ENCODE measurements around the gene NOL11.
A peak's percentile ranks its signal among the peaks of the same experiment; 100 is the strongest.

Gene NOL11

DNA sequence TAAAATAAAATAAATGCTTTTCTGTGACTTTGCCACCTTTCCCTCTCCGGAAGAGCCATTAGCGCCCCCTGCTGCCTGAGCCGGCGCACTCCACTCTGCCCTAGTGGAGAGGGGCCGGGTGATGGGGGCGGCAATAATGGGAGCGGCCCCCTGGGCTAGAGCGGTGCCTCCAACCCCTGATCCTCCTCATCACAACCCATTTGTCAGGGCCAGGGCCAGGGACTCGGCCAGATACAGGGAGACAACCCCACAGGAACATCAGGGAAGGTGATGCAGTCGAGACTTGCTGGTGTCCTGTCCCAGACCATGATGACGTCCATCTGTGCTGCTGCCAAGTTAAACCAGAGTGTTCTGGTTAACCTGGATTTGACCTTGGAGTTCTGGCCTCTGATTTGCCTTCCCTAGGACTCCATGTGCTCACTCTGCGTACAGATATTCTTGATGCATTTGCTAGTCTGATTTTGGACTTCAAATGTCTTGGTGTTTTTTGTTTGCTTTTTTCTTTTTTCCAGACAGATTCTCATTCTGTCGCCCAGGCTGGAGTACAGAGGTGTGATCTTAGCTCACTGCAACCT lies 61.4 kb downstream of the NOL11 start:
- 45% methylated on average over 13 of the region's 13 CpGs for WGBS

DNA sequence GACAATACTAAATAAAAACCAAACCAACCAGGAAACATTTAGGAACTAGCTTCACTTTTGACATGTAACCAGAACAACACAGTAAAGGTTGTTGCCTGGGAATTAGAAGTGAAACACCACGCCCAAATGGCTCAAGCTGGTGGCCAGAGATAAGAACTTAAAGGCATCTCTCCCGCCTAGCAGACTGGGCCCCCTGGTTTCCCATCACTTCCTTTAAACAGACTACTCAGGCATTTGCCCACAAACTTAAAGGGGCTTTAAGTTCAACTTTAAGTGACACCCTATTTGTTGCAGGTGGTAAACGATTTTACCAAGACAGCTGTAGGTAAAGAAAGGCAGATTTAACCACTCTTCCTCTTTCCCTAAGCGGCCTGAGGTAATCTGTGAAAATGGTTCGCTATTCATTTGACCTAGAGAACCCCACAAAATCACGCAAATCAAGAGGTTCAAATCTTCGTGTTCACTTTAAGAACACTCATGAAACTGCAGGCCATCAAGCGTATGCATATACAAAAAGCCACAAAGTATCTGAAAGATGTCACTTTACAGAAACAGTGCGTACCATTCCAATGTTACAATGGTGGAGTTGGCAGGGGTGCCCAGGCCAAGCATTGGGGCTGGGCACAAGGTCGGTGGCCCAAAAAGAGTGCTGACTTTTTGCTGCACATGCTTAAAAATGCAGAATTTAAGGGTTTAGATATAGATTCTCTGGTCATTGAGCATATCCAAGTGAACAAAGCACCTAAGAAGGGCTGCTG lies 66.8 kb downstream of the NOL11 start:
- H3K9me3 ChIP-seq (ENCODE audit: control insufficient read depth, low read length) = no peaks in the 10 kb centered on the region
- no peak for DNase-seq
- H2BK12ac ChIP-seq (ENCODE audit: low read length in 2 of 2) = no peak overlapping the region
- H3K4me3 ChIP-seq (ENCODE audit: insufficient read depth in 1 of 2, low read depth in 1 of 2, low read length in 2 of 2) = no peak overlapping the region
- H2BK120ac ChIP-seq (ENCODE audit: low read depth, low read length) = no peak overlapping the region
- H3K79me1 ChIP-seq (replicated peaks; ENCODE audit: low read length, poor library complexity, severe bottlenecking) = no peaks in the 10 kb centered on the region
- WGBS = 83% methylated on average over 10 of the region's 10 CpGs
- H2AK5ac ChIP-seq (ENCODE audit: low read length, severe bottlenecking) = no peak overlapping the region
- H2AFZ ChIP-seq (ENCODE audit: low read depth, low read length) = no peak overlapping the region
- H3K4me2 ChIP-seq (ENCODE audit: low read length, poor library complexity, severe bottlenecking) = no peak overlapping the region
- no peak overlapping the region for H3K27ac ChIP-seq (ENCODE audit: low read length, poor library complexity, severe bottlenecking)
- no peak overlapping the region for H2BK5ac ChIP-seq (ENCODE audit: low read depth, low read length, poor library complexity, severe bottlenecking)
- no peaks in the 10 kb centered on the region for H3K4me1 ChIP-seq (ENCODE audit: control insufficient read depth, insufficient read depth, low read depth, low read length)
- H3K14ac ChIP-seq (ENCODE audit: low read length in 2 of 2) = no peak overlapping the region
- peaks cover 0 to 7% of the 10 kb centered on the region in 2 experiments for H3K27me3 ChIP-seq (ENCODE audit: control insufficient read depth in 1 of 2, insufficient read depth in 1 of 2, low read length in 2 of 2)
- no peak overlapping the region for H3K4ac ChIP-seq (ENCODE audit: low read depth in 1 of 2, low read length in 2 of 2)
- no peak overlapping the region for H2BK15ac ChIP-seq (ENCODE audit: low read depth, poor library complexity, severe bottlenecking)
- no peak overlapping the region for H4K91ac ChIP-seq (ENCODE audit: low read length)
- H4K8ac ChIP-seq (ENCODE audit: low read length) = no peak overlapping the region
- H3K23ac ChIP-seq (ENCODE audit: low read length in 2 of 2) = no peak overlapping the region
- H3K18ac ChIP-seq (ENCODE audit: low read depth in 1 of 2, low read length in 2 of 2) = no peak overlapping the region
- H3K36me3 ChIP-seq (ENCODE audit: control insufficient read depth in 1 of 2, insufficient read depth in 2 of 2, low read depth in 1 of 2, low read length in 2 of 2) = no peaks in the 10 kb centered on the region
- no peak overlapping the region for H3K9ac ChIP-seq (ENCODE audit: low read length)

More for the DNA sequence above, 61.4 kb downstream of the NOL11 start:
- Histone ChIP-seq H3K4me1 (ENCODE audit: control insufficient read depth, insufficient read depth, low read depth, low read length) (peaks cover 3% of the 10 kb centered on the region), H4K91ac (ENCODE audit: low read length) (no peak overlapping the region), H3K27ac (ENCODE audit: low read length, poor library complexity, severe bottlenecking) (no peak overlapping the region), H2BK120ac (ENCODE audit: low read depth, low read length) (no peak overlapping the region), H3K9ac (ENCODE audit: low read length) (peak overlapping the region; percentile 34), H2AFZ (ENCODE audit: low read depth, low read length) (no peak overlapping the region), H3K23ac (ENCODE audit: low read length in 2 of 2) (no peak overlapping the region), H4K8ac (ENCODE audit: low read length) (peak overlapping the region; percentile 19), H3K79me1 (replicated peaks; ENCODE audit: low read length, poor library complexity, severe bottlenecking) (no peaks in the 10 kb centered on the region), H3K4me2 (ENCODE audit: low read length, poor library complexity, severe bottlenecking) (no peak overlapping the region), H2BK15ac (ENCODE audit: low read depth, poor library complexity, severe bottlenecking) (no peak overlapping the region), H2BK12ac (ENCODE audit: low read length in 2 of 2) (no peak overlapping the region), H3K36me3 (ENCODE audit: control insufficient read depth in 1 of 2, insufficient read depth in 2 of 2, low read depth in 1 of 2, low read length in 2 of 2) (no peaks in the 10 kb centered on the region), H2BK5ac (ENCODE audit: low read depth, low read length, poor library complexity, severe bottlenecking) (no peak overlapping the region), H3K27me3 (ENCODE audit: control insufficient read depth in 1 of 2, insufficient read depth in 1 of 2, low read length in 2 of 2) (no peaks in the 10 kb centered on the region), H2AK5ac (ENCODE audit: low read length, severe bottlenecking) (no peak overlapping the region), H3K4ac (ENCODE audit: low read depth in 1 of 2, low read length in 2 of 2) (no peak overlapping the region), H3K9me3 (ENCODE audit: control insufficient read depth, low read length) (no peaks in the 10 kb centered on the region), H3K4me3 (ENCODE audit: insufficient read depth in 1 of 2, low read depth in 1 of 2, low read length in 2 of 2) (no peak overlapping the region), H3K18ac (ENCODE audit: low read depth in 1 of 2, low read length in 2 of 2) (no peak overlapping the region), H3K14ac (ENCODE audit: low read length in 2 of 2) (no peak overlapping the region)
- DNase-seq = peak; percentile 27

DNA sequence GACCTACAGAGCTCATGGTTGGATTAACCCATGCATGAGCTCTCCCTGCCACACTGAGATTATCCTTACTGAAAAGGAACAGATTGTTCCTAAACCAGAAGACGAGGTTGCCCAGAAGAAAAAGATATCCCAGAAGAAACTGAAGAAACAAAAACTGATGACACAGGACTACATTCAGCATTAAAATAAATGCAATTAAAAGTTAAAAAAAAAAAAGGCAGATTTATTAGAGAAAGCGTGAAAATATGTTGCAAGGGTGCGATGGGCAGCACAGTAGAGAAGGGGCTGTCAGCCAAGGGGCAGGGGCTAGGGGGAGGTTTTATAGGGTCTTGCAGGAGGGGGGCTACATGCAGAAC lies 67.4 kb downstream of the NOL11 start:
- WGBS = 100% methylated on average over 2 of the region's 3 CpGs
- no peak overlapping the region for H3K4ac ChIP-seq (ENCODE audit: low read depth in 1 of 2, low read length in 2 of 2)

DNA sequence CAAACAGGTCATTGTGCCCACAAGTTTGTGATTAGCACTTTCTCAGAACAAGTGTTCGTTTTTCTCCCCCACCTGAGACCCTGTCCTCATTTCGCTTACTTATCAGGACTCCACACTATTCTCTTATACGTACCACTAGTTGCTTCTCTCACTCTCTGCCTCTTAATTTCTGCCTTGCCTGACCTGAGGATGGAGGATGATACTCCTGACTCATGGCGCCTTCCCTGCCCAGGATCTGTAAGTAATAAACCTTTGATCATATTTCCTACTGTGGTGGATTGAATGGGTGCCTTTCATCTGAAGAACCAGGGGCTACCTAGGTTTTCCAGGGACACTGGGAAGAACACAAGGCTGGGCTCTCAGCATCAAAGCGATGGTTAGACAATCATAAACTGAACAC lies 67.8 kb downstream of the NOL11 start:
- Histone ChIP-seq H3K36me3 (ENCODE audit: control insufficient read depth in 1 of 2, insufficient read depth in 2 of 2, low read depth in 1 of 2, low read length in 2 of 2) (no peaks in the 10 kb centered on the region), H2BK120ac (ENCODE audit: low read depth, low read length) (no peak overlapping the region), H2BK15ac (ENCODE audit: low read depth, poor library complexity, severe bottlenecking) (no peak overlapping the region), H2AK5ac (ENCODE audit: low read length, severe bottlenecking) (no peak overlapping the region), H3K4me2 (ENCODE audit: low read length, poor library complexity, severe bottlenecking) (no peak overlapping the region), H3K79me1 (replicated peaks; ENCODE audit: low read length, poor library complexity, severe bottlenecking) (no peaks in the 10 kb centered on the region), H3K4me1 (ENCODE audit: control insufficient read depth, insufficient read depth, low read depth, low read length) (no peaks in the 10 kb centered on the region), H3K27ac (ENCODE audit: low read length, poor library complexity, severe bottlenecking) (no peak overlapping the region), H4K8ac (ENCODE audit: low read length) (no peak overlapping the region), H3K9me3 (ENCODE audit: control insufficient read depth, low read length) (no peaks in the 10 kb centered on the region), H3K9ac (ENCODE audit: low read length) (no peak overlapping the region), H3K27me3 (ENCODE audit: control insufficient read depth in 1 of 2, insufficient read depth in 1 of 2, low read length in 2 of 2) (peaks cover 0 to 7% of the 10 kb centered on the region in 2 experiments), H2BK12ac (ENCODE audit: low read length in 2 of 2) (no peak overlapping the region), H4K91ac (ENCODE audit: low read length) (no peak overlapping the region), H3K4ac (ENCODE audit: low read depth in 1 of 2, low read length in 2 of 2) (no peak overlapping the region), H3K14ac (ENCODE audit: low read length in 2 of 2) (no peak overlapping the region), H2BK5ac (ENCODE audit: low read depth, low read length, poor library complexity, severe bottlenecking) (no peak overlapping the region), H2AFZ (ENCODE audit: low read depth, low read length) (no peak overlapping the region), H3K23ac (ENCODE audit: low read length in 2 of 2) (no peak overlapping the region), H3K18ac (ENCODE audit: low read depth in 1 of 2, low read length in 2 of 2) (no peak overlapping the region), H3K4me3 (ENCODE audit: insufficient read depth in 1 of 2, low read depth in 1 of 2, low read length in 2 of 2) (no peak overlapping the region)
- no peak for DNase-seq
- 94% methylated on average over 5 of the region's 5 CpGs for WGBS

More for the DNA sequence above, 67.4 kb downstream of the NOL11 start:
- Histone ChIP-seq H3K9me3 (ENCODE audit: control insufficient read depth, low read length) (no peaks in the 10 kb centered on the region), H2AK5ac (ENCODE audit: low read length, severe bottlenecking) (no peak overlapping the region), H3K18ac (ENCODE audit: low read depth in 1 of 2, low read length in 2 of 2) (no peak overlapping the region), H3K27me3 (ENCODE audit: control insufficient read depth in 1 of 2, insufficient read depth in 1 of 2, low read length in 2 of 2) (peaks cover 0 to 7% of the 10 kb centered on the region in 2 experiments), H3K4me2 (ENCODE audit: low read length, poor library complexity, severe bottlenecking) (no peak overlapping the region), H3K27ac (ENCODE audit: low read length, poor library complexity, severe bottlenecking) (no peak overlapping the region), H2AFZ (ENCODE audit: low read depth, low read length) (no peak overlapping the region), H3K79me1 (replicated peaks; ENCODE audit: low read length, poor library complexity, severe bottlenecking) (no peaks in the 10 kb centered on the region), H3K23ac (ENCODE audit: low read length in 2 of 2) (no peak overlapping the region), H2BK120ac (ENCODE audit: low read depth, low read length) (no peak overlapping the region), H3K9ac (ENCODE audit: low read length) (no peak overlapping the region), H4K91ac (ENCODE audit: low read length) (no peak overlapping the region), H3K14ac (ENCODE audit: low read length in 2 of 2) (no peak overlapping the region), H2BK5ac (ENCODE audit: low read depth, low read length, poor library complexity, severe bottlenecking) (no peak overlapping the region), H3K4me3 (ENCODE audit: insufficient read depth in 1 of 2, low read depth in 1 of 2, low read length in 2 of 2) (no peak overlapping the region), H3K4me1 (ENCODE audit: control insufficient read depth, insufficient read depth, low read depth, low read length) (no peaks in the 10 kb centered on the region), H2BK15ac (ENCODE audit: low read depth, poor library complexity, severe bottlenecking) (no peak overlapping the region), H4K8ac (ENCODE audit: low read length) (no peak overlapping the region), H2BK12ac (ENCODE audit: low read length in 2 of 2) (no peak overlapping the region), H3K36me3 (ENCODE audit: control insufficient read depth in 1 of 2, insufficient read depth in 2 of 2, low read depth in 1 of 2, low read length in 2 of 2) (no peaks in the 10 kb centered on the region)
- DNase-seq = no peak
